ENCODE measurements around the gene LTBP2.

Gene LTBP2

GRCh38 chr14:74620923-74621322 is 8.9 kb upstream of the LTBP2 start:
- no peak overlapping the region for H3K4me3 ChIP-seq (ENCODE audit: control insufficient read depth, low read depth, low read length)
- DNase-seq (ENCODE audit: low read depth), result no peak
- no peak for TF ChIP-seq CTCF (conservative IDR thresholded peaks at IDR 0.05; ENCODE audit: control insufficient read depth, insufficient read depth, low read depth, low read length)

- H3K4me3 ChIP-seq (ENCODE audit: control insufficient read depth, low read depth, low read length), result no peak overlapping the region
- peak; percentile 97 for DNase-seq (ENCODE audit: low read depth)
- no peak for TF ChIP-seq CTCF (conservative IDR thresholded peaks at IDR 0.05; ENCODE audit: control insufficient read depth, insufficient read depth, low read depth, low read length)
Observed at GRCh38 chr14:74620497-74620921, 8.5 kb upstream of the LTBP2 start.

- peak; percentile 99 for DNase-seq (ENCODE audit: low read depth)
- no peak for TF ChIP-seq CTCF (conservative IDR thresholded peaks at IDR 0.05; ENCODE audit: control insufficient read depth, insufficient read depth, low read depth, low read length)
- H3K4me3 ChIP-seq (ENCODE audit: control insufficient read depth, low read depth, low read length), result no peak overlapping the region
Observed at GRCh38 chr14:74619672-74620131, 7.7 kb upstream of the LTBP2 start.

GRCh38 chr14:74618078-74618952 is 6.3 kb upstream of the LTBP2 start:
- no peak for TF ChIP-seq CTCF (conservative IDR thresholded peaks at IDR 0.05; ENCODE audit: control insufficient read depth, insufficient read depth, low read depth, low read length)
- H3K4me3 ChIP-seq (ENCODE audit: control insufficient read depth, low read depth, low read length), result no peak overlapping the region

GRCh38 chr14:74616996-74617700 is 5.1 kb upstream of the LTBP2 start:
- no peak for TF ChIP-seq CTCF (conservative IDR thresholded peaks at IDR 0.05; ENCODE audit: control insufficient read depth, insufficient read depth, low read depth, low read length)
- no peak overlapping the region for H3K4me3 ChIP-seq (ENCODE audit: control insufficient read depth, low read depth, low read length)
- peak; percentile 49 for DNase-seq (ENCODE audit: low read depth)

More at GRCh38 chr14:74618078-74618952, 6.3 kb upstream of the LTBP2 start:
- peak; percentile 84 for DNase-seq (ENCODE audit: low read depth)

- peak overlapping the region; percentile 46 for H3K4me3 ChIP-seq (ENCODE audit: control insufficient read depth, low read depth, low read length)
- TF ChIP-seq CTCF (conservative IDR thresholded peaks at IDR 0.05; ENCODE audit: control insufficient read depth, insufficient read depth, low read depth, low read length), result no peak
- peak; percentile 92 for DNase-seq (ENCODE audit: low read depth)
Observed at GRCh38 chr14:74616507-74616906, 4.5 kb upstream of the LTBP2 start.

Measured in fibroblast of mammary gland (primary cell).